GM19099 (cell line): ENCODE measurements around the gene ZIC4.

ENCODE experiments used
- POLR2A ChIP-seq: IDR thresholded peaks from 3 replicates; pipeline ENCODE4 v1.6.1; 2011; ENCODE audit warnings: low read depth; ENCODE audit not compliant: insufficient read length; ENCODE audit errors: extremely low read depth

Gene ZIC4

DNA sequence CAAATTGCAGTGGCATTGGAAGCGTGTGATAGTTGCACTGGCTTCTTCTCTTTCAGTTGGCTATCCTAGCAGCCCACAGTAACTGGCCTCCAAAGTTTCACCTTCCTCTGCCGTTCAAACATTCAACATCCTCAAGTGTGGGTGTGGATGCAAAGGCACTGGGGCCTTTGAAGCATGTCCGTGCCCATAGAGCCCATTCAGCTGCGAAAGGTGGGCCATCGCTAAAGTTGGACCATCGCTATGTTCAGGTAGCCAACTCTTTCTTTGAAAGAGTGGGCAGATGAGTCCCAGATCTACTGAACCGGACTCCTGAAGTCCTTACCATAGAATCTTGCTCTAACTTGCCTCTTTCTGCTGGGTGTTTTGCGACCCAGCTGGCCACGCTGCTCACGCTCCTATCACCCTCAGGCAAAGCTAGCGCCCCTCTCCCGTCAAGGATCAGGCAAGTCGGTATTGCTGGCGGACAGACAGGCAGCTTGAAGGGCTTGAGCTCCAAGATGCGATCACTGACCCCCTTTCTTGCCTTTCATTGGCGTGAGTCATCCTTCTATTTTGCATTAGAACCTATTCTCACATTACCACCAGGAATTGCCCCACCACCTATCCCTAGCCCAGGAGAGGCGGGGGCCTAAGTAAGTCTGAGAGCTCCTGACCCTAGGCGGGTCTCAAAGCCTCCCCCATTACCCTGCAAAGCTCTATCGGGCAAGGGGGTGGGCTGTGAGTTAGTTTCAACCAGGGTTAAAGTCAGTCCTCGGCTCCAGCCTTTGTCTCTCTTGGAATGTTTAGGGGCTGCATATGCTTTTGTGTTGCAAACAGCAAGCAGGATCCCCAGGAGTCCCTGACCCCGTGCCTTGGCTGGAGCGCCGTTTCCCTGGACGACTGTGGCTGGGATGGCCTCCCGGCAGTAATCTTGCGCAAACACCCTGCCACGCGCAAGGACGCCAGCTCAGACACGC, 28.7 kb downstream of the ZIC4 start:
- TF ChIP-seq POLR2A = no peak

DNA sequence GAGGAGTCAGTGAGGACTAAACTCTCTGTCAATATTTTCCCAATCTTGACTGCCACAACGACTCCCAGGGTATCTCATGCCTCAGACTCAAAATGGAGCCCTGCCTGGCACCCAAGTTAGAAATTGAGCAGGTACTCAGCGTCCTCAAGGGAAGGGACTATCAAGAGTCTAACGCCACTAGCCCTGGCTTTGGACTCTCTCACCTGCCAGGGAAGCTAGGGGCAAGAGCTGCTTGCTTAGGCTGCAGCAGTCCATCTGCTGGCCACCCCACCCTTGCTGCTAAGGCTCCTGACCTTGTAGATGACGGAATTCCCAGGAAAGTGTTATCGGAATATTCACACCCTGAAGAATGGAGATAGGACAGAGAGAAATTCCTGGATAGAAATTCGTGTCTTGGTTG, 33.0 kb downstream of the ZIC4 start:
- no peak for TF ChIP-seq POLR2A

DNA sequence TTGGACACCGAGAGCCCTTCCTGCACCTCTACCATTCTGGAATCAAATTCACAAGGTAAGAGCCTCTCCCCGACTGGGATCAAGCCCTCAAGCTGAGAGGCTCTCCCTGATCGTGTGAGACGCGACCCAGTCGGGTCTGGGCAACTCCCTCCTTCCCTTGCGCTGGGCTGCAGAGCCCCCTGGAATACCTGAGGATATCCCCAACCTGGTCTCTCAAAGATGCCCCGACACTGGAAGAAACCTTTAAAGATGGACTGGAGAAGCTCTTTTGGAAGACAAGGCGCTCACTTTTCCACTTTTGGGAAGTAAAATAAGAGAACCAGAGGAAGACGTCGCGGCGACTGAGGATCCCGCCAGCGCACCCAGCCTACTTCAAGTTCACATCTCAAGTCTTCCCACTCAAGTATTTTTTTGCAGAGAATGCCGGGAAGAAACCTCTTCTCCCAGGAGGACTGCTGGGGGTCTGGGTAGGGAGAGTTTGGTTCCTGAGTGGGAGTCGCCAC, 33.8 kb downstream of the ZIC4 start:
- TF ChIP-seq POLR2A = no peak

DNA sequence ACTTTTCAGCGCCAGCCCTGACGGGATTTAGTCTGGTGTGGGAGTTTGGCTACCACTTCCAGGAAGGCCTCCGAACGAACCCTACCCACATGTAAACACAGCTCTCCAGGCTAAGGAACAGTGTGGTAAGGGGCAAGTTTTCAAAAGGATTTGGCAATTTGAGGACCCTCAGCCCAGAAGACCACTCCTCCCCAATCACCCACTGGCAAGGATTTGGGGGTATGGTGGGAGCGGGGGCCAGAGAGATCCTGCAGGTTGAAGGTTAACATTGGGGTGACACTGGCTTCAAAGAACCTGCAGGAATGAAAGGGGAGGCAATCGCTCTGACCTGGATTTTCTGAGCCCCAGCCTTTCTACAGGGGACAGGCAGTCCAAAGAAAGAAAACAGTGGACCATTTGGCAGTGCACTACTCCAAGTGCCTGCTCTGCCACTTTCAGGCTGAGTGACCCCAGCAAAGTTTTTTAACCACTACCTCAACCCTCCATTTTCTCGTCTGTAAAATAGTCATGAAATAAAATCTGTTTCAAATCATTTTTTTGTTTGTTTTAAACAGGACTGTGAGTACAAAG, 34.5 kb downstream of the ZIC4 start:
- no peak for TF ChIP-seq POLR2A

DNA sequence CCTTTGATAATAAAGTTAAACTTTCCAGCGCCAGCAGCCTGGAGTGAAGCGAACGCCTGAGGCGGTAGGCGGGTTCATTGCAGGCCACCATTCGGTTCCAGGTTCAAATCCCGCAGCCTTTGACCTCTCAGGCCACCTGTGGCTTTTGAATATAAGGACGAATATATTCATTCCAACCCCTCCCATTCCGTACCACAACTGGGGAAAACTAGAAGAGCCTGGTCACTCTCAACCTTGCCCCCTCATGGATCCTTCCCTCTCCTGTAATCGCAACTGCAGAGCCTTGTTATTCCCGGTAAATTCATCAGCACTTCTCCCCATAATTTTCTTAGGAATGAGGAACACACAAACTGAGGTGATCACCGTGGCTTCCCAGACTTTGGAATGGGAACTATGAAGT, 35.2 kb downstream of the ZIC4 start:
- no peak for TF ChIP-seq POLR2A

DNA sequence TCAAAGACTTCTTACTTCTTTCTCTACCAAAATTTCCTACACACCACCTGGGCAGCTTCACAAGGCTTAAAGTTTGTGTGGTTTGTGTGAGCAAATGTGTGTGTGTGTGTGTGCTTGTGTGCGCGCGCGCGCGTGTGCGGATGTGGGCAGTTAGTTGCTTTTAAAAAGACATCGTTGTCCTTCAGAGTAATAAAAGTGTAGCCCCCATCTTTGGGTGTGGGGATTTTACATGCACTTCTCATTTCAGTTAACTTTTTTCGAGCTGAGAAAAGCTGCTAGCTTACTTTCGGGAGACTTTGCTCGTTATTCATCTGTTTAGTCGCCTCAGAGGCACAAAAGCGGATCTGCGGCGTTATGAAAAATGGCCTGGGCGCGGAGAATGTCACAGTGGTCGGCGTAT, 36.0 kb downstream of the ZIC4 start:
- no peak for TF ChIP-seq POLR2A

DNA sequence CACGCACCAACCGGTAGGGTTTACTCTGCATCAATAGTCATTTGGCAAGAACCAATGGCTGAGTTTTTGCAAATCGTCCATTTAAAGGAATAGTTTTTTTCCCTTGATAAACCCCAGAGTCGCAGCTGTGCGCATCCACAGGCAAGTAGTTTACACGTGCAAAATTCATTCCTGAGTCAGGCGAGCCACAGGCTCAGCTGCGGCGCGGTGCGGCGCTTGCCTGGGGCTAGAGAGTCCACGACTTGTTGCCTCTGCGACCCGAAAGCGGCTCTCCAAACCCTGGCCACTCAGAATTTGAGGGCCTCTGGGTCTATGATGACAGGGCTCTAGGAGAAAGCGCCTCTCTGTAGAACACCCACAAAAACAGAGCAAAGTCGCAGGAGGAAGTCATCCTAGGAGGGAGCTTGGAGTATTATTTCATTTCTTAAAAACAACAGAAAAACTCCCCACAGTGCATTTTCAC, 36.7 kb downstream of the ZIC4 start:
- TF ChIP-seq POLR2A = no peak

DNA sequence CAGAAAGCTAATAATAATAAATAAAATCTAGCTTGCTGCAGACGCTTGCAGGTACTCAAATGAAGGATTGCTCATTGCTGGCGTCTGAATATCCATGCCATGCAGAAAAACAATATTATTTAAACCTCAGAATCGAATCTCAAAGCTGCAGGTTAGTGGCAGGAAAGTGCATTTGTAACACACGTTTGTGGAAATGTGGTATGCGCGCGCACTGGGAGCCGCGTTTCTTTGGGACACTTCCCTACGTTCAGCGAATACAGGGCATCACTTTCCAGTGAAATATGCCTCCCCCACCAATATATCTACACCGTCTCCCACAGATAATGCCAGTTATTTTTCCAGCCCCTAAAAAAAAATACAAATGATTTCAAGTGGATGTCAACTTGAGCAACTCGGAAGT, 37.1 kb downstream of the ZIC4 start:
- no peak for TF ChIP-seq POLR2A

DNA sequence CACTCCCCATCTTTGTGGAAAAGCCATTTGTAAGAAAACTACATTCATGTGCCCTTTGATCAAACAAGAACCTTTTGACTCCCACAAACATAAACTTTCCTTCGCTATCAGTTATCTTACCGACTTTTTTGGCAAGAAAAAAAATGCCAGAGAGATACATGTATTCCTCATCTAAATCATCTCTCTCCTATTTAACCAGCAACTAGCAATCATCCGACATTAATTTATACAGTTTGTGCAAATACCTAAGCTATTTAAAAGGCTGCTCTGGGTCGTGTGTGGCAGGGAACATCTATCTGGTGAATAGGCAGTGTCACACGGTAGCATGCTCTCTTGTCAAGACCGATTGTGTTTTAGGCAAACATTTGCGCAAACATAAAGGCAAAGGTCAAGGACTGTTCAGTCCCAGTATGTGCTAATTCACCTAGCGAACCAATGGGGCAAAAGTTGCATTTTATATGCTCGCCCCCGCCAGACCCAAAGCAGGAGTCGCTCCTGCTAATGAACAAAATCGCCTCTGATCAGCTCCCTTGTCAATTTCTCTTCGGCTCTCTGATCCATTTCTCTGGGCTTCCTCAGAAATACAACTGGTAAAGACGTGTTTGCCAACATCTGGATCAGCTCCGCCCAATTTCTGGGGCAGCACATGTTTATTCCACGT, 37.7 kb downstream of the ZIC4 start:
- no peak for TF ChIP-seq POLR2A

DNA sequence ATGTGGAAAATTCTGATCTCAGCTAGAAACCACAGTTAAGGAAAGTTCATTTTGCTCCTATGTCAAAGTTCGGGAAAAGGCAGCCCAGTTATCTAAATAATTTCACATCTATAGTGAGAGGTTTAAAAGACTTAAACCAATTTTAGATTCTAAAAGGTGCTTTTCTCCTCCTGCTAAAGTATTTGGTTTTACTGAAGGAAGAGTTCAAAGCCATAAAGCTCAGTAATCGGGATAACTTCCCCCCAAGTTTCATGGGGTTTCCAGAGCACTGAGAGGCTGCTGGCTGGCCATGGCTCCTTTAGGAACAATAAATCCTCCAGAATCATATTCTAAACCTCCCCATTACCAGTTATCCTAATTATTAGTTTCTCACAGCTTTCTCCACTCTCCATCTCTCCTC, 38.2 kb downstream of the ZIC4 start:
- no peak for TF ChIP-seq POLR2A

DNA sequence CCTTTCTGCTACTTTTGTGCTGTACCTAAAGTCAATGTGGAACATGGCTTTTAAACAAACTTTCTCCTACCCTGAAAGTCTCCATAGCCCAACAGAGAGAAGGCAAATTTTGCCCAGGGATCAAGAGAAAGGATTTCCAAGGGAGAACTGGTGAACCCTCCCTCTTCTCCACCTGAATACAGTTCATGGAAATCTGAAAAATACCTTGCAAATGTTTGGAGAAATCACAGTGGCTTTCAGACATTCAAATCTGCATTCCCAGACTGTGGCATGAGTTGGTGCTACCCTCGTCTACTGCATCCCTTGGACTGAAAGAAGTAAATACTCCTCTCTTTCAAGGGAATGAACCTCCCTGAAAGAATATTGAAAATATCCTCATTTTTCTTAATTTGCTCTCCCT, 38.7 kb downstream of the ZIC4 start:
- TF ChIP-seq POLR2A = no peak

DNA sequence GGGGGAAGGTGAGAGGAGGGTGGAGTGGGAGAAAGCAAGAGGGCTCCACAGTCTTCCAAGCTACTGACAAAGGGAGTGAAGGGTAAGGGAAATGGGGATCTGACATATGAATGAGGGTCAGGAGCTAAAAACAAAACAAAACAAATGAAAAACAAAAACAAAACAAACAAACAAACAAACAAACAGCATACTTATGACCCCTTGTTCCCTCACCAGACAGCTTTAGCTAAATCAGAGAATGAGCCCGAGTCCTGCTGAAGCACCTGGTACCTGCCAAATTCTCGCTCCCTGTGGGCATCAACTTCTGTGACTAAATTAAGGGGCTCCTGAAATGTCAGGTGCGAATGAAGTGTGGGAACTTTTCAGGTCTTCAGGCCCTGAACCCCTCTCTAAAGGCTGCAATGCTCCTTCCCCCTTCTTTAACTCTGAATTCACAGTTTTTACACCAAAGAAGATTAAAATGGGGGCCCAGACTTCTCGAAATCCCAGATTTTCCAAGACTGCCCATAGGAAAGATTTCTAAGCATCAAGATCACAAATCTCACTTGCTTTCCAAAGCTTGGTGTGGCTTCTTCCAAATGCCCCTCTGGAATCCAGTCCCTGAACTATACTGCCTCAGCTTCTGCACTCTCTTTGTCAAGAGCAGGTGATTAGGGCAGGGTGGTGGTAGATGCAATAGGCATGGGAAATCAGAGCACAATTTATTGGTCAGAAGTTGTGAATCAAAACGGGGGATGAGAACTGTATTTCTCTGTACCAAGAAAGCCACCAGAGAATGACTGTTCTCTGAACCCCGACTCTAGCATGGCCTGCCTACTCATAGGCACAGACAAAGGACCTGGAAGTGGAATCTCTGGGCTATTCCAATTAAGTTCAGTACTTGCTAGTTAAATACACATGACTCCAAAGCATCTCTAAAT, 40.9 kb downstream of the ZIC4 start:
- no peak for TF ChIP-seq POLR2A

DNA sequence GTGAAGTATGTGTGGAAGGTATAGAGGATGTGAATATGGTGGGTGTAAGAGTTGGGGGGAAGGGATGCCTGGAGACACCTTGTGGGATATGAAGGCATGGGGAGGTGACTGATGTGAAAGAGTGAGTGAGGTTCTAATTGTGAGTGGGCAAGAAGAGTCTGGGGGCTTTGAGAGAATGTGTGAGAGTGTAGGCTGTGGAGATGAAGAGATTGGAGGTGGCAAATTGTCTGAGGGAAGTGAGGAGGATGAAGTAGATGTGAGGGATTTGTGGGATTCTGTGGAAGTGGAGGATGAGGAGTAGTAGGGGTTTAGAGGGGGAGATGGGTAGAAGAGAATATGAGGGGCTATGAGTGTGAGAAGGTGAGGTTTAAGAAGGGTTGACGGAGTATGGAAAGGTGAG, 41.6 kb downstream of the ZIC4 start:
- TF ChIP-seq POLR2A = no peak

DNA sequence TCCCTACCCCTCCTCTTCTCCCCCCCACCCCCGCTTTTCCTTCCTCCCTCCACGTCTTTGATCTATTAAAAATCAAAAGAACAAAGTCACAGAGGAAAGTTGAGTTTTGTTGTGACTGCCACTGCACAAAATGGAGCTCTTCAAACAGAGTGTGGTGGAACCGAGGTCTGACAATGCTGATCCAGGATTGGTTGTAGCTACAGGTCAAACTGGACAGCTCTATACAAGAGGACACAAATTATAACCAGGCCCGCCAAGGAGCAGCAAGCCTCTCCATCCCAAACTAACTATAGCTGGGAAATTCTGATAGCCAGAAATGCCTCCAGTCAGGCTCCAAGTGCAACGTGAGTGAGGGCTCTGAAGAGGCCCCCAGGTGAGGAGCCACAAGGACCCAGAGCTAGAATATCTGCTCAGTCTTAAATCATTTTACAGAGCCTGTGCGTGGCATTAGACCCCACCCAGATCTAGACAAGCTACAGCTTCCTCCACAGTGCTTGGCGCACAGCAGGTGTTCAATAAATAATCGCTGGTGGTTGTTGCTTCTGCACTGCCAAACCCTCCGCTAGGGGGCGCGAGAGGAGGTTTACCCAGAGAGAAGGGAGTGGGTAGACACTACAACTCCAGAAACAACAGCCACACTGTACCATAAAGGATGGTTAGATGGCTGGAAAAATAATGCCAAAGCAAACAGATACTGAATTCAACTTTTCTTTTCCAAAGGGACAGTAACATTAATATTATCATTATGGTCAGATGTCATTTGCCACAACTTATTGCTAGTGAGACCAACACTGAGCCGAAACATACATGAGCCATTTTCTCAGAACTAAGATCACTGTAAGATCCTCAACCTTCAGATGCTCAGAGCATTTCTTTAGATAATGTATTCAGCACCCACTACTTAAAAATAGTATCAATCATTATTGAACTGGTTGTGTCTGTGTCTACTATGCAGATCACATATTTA, 44.6 kb downstream of the ZIC4 start:
- no peak for TF ChIP-seq POLR2A
